KMS-11 (cell line): ENCODE data around the gene ZBTB25.
A peak's percentile ranks its signal among the peaks of the same experiment; 100 is the strongest.
"Not testable (repeated sequence)": the region's sequence is repeated elsewhere in the genome, so short reads cannot be mapped to it uniquely, and the experiment has no call there.

ENCODE experiments used
- H2AFZ ChIP-seq: fragments of 200-600 bp; sonication (generic); 2 replicates; pipeline ENCODE4 v1.6.1; 2016; ENCODE audit warnings: antibody characterized with exemption, mixed run types, low read depth
- H3K27ac ChIP-seq: fragments of 200-600 bp; sonication (generic); 2 replicates; pipeline ENCODE4 v1.6.1; 2016; ENCODE audit warnings: mild to moderate bottlenecking, mixed run types
- H3K27me3 ChIP-seq: fragments of 200-600 bp; sonication (generic); 2 replicates; pipeline ENCODE4 v1.6.1; 2017; ENCODE audit warnings: mild to moderate bottlenecking, low read depth, mixed run types, moderate library complexity; ENCODE audit not compliant: insufficient read depth
- H3K36me3 ChIP-seq: fragments of 200-600 bp; sonication (generic); 2 replicates; pipeline ENCODE4 v1.6.1; 2017; ENCODE audit warnings: mild to moderate bottlenecking, mixed run types; ENCODE audit not compliant: insufficient read depth
- H3K4me1 ChIP-seq: fragments of 200-600 bp; sonication (generic); 2 replicates; pipeline ENCODE4 v1.6.1; 2016; ENCODE audit warnings: mild to moderate bottlenecking, low read depth, mixed run types; ENCODE audit not compliant: poor library complexity, severe bottlenecking
- H3K4me2 ChIP-seq: fragments of 200-600 bp; sonication (generic); 2 replicates; pipeline ENCODE4 v1.7.0; 2016; ENCODE audit warnings: mild to moderate bottlenecking, mixed run types
- H3K4me3 ChIP-seq: fragments of 200-600 bp; sonication (generic); IDR thresholded peaks from 2 replicates; pipeline ENCODE4 v1.6.1; 2017; ENCODE audit warnings: low read depth, low read length, mixed read lengths; ENCODE audit not compliant: insufficient read depth
- H3K79me2 ChIP-seq: fragments of 200-600 bp; sonication (generic); 2 replicates; pipeline ENCODE4 v1.6.1; 2016; ENCODE audit warnings: low read depth, mixed run types; ENCODE audit not compliant: insufficient read depth
- H3K9ac ChIP-seq: fragments of 200-600 bp; sonication (generic); 2 replicates; pipeline ENCODE4 v1.6.1; 2016; ENCODE audit warnings: mild to moderate bottlenecking, mixed run types
- H4K20me1 ChIP-seq: fragments of 200-600 bp; sonication (generic); 2 replicates; pipeline ENCODE4 v1.6.1; 2016; ENCODE audit warnings: mild to moderate bottlenecking, mixed run types; ENCODE audit not compliant: insufficient read depth
- TF ChIP-seq, protein P1 (sequence below): fragments of 200-600 bp; sonication (generic); conservative IDR thresholded peaks from 2 replicates; pipeline ENCODE4 v1.6.1; 2017; ENCODE audit warnings: low read depth, mild to moderate bottlenecking, antibody characterized with exemption, low read length, moderate library complexity, mixed read lengths

The ZBTB25 gene

DNA sequence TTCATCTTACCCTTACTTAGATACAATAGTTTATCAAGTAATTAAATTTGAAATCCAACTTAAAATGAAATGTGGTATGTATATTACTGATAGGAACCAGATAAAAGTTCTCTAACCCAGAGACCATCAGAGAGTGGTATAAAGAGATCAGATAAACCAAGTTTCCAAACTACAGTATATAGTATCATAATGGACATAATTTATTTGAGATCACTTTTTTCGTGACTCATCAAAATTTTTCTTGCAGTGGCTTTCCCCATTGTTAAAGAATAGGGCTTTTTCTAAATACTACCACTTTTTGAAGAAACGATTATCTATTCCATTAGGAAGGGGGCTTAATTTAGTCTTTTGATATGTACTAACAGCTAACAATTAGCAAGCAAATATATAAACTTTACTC lies 21.7 kb upstream of the ZBTB25 start:
- H3K27me3 ChIP-seq, result no peaks in the 10 kb centered on the region
- no peaks in the 10 kb centered on the region for H3K36me3 ChIP-seq
- H2AFZ ChIP-seq, result no peak overlapping the region
- no peaks in the 10 kb centered on the region for H4K20me1 ChIP-seq
- no peak overlapping the region for H3K27ac ChIP-seq
- no peak overlapping the region for H3K4me3 ChIP-seq
- no peak overlapping the region for H3K4me2 ChIP-seq
- H3K9ac ChIP-seq, result no peak overlapping the region
- H3K4me1 ChIP-seq, result peaks cover 56% of the 10 kb centered on the region
- TF ChIP-seq, protein P1, sequence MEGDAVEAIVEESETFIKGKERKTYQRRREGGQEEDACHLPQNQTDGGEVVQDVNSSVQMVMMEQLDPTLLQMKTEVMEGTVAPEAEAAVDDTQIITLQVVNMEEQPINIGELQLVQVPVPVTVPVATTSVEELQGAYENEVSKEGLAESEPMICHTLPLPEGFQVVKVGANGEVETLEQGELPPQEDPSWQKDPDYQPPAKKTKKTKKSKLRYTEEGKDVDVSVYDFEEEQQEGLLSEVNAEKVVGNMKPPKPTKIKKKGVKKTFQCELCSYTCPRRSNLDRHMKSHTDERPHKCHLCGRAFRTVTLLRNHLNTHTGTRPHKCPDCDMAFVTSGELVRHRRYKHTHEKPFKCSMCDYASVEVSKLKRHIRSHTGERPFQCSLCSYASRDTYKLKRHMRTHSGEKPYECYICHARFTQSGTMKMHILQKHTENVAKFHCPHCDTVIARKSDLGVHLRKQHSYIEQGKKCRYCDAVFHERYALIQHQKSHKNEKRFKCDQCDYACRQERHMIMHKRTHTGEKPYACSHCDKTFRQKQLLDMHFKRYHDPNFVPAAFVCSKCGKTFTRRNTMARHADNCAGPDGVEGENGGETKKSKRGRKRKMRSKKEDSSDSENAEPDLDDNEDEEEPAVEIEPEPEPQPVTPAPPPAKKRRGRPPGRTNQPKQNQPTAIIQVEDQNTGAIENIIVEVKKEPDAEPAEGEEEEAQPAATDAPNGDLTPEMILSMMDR, result no peak
- peaks cover 37% of the 10 kb centered on the region for H3K79me2 ChIP-seq

DNA sequence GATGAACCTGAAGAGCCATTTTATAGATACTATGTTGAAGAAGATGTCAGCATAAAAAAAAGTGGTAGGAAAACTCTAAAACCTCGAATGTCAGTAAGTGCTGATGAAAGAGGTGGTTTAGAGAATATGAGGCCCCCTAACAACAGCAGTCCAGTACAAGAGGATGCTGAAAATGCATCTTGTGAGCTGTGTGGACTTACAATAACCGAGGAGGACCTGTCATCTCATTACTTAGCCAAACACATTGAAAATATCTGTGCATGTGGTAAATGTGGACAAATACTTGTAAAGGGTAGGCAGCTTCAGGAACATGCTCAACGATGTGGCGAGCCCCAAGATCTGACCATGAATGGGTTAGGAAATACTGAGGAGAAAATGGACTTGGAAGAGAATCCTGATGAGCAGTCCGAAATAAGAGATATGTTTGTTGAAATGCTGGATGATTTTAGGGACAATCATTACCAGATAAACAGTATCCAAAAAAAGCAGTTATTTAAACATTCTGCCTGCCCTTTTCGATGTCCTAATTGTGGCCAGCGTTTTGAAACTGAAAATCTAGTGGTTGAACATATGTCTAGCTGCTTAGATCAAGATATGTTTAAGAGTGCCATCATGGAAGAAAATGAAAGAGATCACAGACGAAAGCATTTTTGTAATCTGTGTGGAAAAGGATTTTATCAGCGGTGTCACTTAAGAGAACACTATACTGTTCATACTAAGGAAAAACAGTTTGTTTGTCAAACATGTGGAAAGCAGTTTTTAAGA lies 19.1 kb upstream of the ZBTB25 start:
- peak overlapping the region; percentile 88 for H3K27ac ChIP-seq
- H3K4me2 ChIP-seq, result peak overlapping the region; percentile 81
- no peaks in the 10 kb centered on the region for H4K20me1 ChIP-seq
- H3K4me3 ChIP-seq, result no peak overlapping the region
- H3K9ac ChIP-seq, result peak overlapping the region; percentile 56
- no peak overlapping the region for H2AFZ ChIP-seq
- no peaks in the 10 kb centered on the region for H3K36me3 ChIP-seq
- H3K79me2 ChIP-seq, result peaks cover 62% of the 10 kb centered on the region
- no peaks in the 10 kb centered on the region for H3K27me3 ChIP-seq
- TF ChIP-seq, protein P1, result no peak
- peaks cover 82% of the 10 kb centered on the region for H3K4me1 ChIP-seq

DNA sequence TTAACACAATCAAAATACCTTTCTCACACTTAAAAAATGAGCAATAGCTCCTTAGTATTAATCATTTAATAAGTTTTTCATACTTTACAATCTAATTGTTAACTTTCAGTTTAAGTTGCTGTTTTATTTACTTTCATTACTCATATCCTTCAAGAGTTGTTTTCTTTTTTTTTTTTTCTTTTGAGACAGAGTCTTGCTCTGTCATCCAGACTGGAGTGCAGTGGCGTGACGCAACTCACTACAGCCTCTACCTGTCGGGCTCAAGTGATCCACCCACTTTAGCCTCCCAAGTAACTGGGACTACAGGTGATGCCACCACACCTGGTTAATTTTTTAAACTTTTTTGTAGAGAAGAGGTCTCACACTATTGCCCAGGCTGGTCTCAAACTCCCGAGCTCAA lies 17.1 kb upstream of the ZBTB25 start:
- H3K4me3 ChIP-seq, result no peak overlapping the region
- H3K36me3 ChIP-seq, result no peaks in the 10 kb centered on the region; the same call in 1 of the 2 replicates
- peak overlapping the region; percentile 81 for H3K4me2 ChIP-seq
- H3K27ac ChIP-seq, result peak overlapping the region; percentile 88
- H3K9ac ChIP-seq, result peak overlapping the region; percentile 31; the same call in 1 of the 2 replicates
- peaks cover 95% of the 10 kb centered on the region for H3K4me1 ChIP-seq
- peaks cover 79% of the 10 kb centered on the region for H3K79me2 ChIP-seq
- H2AFZ ChIP-seq, result no peak overlapping the region
- TF ChIP-seq, protein P1, result no peak
- no peaks in the 10 kb centered on the region for H4K20me1 ChIP-seq
- no peaks in the 10 kb centered on the region for H3K27me3 ChIP-seq

- Histone ChIP-seq H3K4me1 (peaks cover 85% of the 10 kb centered on the region), H2AFZ (no peak overlapping the region), H4K20me1 (no peaks in the 10 kb centered on the region), H3K4me2 (peak overlapping the region; percentile 72), H3K36me3 (no peaks in the 10 kb centered on the region; the same call in 1 of the 2 replicates), H3K9ac (peak overlapping the region; percentile 32; the same call in 1 of the 2 replicates), H3K27ac (peak overlapping the region; percentile 91), H3K4me3 (no peak overlapping the region), H3K79me2 (peaks cover 84% of the 10 kb centered on the region), H3K27me3 (no peaks in the 10 kb centered on the region)
- TF ChIP-seq, protein P1, result no peak
Observed at GRCh38 chr14:64518229-64518628, 14.6 kb upstream of the ZBTB25 start.

GRCh38 chr14:64517667-64518066 lies 14.0 kb upstream of the ZBTB25 start:
- not testable (repeated sequence) for H3K36me3 ChIP-seq, H4K20me1 ChIP-seq, H2AFZ ChIP-seq, H3K4me3 ChIP-seq, H3K27me3 ChIP-seq
- H3K9ac ChIP-seq, result peak overlapping the region; percentile 32; the same call in 1 of the 2 replicates
- H3K4me1 ChIP-seq, result peaks cover 88% of the 10 kb centered on the region
- H3K79me2 ChIP-seq, result peaks cover 90% of the 10 kb centered on the region
- H3K4me2 ChIP-seq, result peak overlapping the region; percentile 74
- peak overlapping the region; percentile 91 for H3K27ac ChIP-seq
